GM19240 (cell line): ENCODE results near the gene CCDC187.
A peak's percentile ranks its signal among the peaks of the same experiment; 100 is the strongest.
"Not testable (repeated sequence)": the region's sequence is repeated elsewhere in the genome, so short reads cannot be mapped to it uniquely, and the experiment has no call there.

ENCODE experiments used
- DNase-seq: peaks from one replicate; pipeline ENCODE4 v3.0.0; 2011; ENCODE audit warnings: low spot score; ENCODE audit not compliant: insufficient read length

Gene CCDC187

DNA sequence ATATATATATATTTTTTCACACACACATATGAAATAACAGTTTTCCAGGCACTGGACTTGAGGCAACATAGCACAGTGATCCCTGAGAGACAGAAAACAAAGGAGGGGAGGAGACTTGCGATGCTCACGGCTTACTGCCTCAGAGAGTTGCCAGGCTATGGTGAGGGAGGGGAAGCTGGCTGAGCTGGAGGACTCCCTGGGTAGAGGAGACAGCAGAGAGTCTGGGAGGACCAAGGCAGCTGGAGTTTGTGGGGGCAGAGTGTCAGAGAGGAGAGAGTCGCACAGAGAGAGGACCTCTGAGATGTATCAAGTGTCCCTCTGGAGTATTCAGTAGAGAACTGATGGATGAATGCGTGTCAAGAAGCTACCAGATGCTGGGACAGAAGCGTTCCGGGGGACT lies 35.2 kb downstream of the CCDC187 start:
- DNase-seq, result no peak

- DNase-seq, result no peak
Observed at GRCh38 chr9:136268318-136268717, 35.6 kb downstream of the CCDC187 start.

DNA sequence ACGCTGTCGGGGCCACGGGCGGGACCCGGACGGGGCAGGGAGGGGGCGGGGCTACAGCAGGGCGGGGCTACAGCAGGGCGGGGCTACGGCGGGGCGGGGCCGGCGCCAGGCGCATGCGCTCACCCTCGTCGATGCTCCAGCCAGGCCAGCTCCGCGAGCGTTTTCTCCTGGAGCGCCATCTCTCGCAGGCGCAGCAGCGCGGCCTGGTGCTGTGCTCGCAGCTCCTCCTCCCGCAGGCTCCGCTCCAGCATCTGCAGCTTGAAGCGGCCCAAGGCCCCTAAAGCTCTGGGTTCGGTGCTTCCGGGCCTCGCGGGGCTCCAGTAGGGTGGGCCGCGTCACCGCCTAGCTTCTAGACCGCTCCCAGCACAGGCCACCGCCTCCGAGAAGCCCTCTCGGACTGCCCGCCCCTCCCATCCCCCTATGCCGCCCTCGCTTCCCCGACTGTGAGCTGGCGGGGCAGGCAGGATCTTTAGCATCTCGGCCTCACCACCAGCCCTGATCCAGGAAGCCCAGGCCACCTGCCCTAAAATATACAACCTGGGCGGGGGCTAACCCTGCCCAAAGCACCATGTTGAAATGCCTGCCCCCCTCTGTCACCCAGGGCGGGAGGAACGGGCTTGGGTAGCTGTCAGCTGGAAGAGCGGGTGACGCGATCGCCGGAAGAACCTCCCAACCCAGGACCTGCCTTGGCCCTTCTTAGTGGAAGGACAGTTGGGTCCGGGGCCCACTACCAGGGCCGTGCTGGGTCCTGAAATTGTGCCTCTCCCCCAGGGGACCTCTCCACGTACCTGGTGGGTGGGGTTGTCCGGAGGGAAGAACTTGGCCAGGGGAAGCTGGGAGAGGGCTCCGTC lies 36.4 kb downstream of the CCDC187 start:
- DNase-seq, result peak; percentile 99

DNA sequence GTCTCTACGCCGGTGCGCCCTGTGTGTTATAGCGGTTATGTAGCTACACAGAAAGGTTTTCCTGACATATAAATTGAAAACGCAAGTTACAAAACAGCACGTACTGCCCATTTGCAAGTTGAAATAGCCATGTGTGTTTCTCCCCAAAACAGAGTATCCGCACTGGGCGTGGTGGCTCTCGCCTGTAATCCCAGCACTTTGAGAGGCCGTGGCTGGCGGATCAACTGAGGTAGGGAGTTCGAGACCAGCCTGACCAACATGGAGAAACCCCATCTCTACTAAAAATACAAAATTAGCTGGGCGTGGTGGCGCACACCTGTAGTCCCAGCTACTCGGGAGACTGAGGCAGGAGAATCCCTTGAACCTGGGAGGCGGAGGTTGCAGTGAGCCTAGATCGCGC lies 37.3 kb downstream of the CCDC187 start:
- DNase-seq, result not testable (repeated sequence)

DNA sequence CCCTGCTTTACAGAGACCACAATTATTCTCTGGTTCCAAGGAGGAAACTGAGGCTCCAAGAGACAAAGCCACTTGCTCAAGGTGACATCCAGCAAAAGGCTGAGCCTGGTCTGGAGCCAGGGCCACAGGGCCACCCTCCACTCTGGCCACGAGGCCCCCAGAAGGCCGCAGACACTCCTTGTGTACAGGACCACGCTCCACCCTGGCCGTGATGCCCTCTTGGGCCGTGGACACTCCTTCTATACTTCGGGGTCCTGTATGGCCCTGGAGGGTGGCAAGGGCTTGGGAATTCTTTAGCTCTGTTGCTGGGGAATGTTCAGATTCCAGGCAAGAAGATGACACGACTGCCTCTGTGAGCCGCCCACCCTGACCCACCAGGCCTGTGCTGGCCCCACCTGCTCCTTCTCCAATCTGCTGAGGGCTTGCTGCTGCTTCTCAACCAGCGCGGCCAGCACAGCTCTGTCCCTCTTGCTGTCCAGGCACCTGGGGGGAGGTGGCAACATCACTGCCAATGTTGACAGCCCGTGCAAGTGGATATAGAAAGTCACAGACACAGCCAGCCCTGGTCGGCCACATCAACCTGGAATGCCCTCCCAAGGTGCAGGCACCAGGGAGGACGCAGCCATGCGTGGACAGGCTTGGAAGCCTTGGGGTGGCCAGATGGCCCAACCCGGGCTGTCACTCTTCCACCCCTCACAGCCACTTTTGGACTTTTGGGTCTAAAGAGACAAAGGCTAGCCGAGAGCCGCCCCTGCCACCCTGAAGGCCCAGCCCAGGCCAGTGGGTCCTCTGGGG lies 38.1 kb downstream of the CCDC187 start:
- DNase-seq, result no peak

GRCh38 chr9:136264441-136265405 lies 39.2 kb downstream of the CCDC187 start:
- no peak for DNase-seq

GRCh38 chr9:136264031-136264430 lies 39.9 kb downstream of the CCDC187 start:
- DNase-seq, result no peak

GRCh38 chr9:136262671-136263178 lies 41.2 kb downstream of the CCDC187 start:
- DNase-seq, result no peak

DNA sequence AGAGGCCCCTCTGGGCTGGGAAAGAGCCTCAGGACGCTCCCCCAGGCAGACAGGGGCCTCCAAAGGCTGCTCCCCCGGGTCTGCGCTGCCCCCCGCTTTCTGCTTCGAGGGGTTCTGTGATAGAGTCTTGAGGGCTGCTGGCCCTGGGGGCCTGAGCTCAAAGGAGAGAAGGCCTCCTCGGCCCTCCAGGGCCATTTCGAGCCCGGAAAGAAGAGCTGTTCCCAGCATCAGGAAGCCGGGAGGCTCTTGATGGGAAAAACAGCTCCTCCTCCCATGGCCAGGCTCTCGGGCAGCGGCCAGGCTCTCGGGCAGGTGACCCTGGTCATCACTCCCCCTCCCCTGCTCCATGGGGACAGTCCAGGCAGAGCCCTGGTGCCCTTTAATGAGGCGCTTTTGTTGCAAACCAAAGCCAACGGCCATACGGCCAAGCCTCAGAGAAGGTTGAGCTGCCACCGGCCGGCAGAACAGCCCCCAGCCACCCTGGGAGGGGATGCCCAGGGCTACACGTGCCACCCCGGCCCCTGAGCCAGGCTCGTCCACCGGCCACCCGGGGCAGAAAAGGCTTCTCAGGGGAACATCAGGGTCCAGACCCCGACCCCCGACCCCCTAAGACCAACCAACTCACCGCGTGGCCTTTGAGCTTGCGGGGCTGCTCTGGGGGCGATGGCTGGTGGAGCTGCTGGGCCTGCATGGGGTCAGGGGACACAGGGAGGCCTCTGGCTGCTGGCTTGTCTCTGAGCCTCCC lies 42.0 kb downstream of the CCDC187 start:
- DNase-seq, result no peak

- no peak for DNase-seq
Observed at GRCh38 chr9:136260936-136261472, 42.9 kb downstream of the CCDC187 start.

GRCh38 chr9:136260521-136260920 lies 43.4 kb downstream of the CCDC187 start:
- no peak for DNase-seq

DNA sequence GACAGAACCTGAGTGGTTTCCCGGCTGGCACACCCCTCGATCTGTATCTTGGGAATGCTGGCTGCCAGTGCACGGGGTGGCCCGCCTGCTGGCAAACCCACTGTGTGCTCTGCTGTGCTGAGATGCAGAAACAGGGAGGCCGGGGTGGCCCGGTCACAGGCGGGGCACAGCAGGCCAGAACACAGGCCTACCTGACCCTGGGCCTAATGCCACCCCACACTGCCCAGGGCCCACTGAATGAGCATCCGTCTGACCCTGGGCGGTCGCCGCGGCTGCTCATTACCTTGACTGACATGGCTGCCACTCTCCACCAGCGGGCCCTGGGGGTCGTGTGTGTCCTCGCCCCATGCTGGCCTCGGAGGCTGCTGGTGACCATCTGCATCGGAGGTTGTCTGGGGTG lies 44.1 kb downstream of the CCDC187 start:
- no peak for DNase-seq

- no peak for DNase-seq
Observed at GRCh38 chr9:136259517-136259813, 44.4 kb downstream of the CCDC187 start.

DNA sequence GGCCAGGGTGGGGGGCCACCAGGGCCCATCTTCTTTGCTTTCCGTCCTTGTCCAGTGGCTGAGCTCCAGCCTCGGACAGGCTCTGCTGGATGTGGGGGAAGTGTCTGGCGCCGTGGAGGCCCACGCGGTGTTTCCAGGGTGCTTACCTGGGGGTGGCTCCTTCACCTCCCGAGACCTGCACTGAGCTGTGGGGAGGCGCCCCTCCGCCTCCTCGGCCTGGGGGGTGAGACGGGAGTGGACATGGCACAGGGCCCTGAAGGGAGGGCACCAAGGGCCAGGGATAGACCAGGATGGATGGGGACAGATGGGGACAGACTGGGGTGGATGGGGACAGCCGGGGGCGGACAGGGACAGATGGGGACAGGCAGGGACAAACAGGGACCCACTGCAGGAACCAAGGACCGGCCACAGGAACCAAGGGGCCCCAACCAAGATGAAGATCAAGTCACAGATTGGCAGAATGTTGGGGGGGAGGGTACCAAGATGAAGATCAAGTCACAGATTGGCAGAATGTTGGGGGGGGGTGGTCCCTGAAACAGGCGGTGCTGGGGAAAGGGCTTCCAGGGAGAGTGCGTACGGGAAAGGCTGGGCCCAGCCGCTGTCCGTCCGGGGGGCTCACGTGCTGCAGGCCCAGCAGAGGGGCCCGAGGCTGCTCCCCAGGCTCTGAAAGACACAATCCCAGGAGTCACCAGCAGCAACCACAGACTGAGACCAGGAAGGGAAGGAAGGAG lies 44.9 kb downstream of the CCDC187 start:
- DNase-seq, result no peak

- DNase-seq, result no peak
Observed at GRCh38 chr9:136258299-136258625, 45.6 kb downstream of the CCDC187 start.

GRCh38 chr9:136257381-136258298 lies 46.3 kb downstream of the CCDC187 start:
- no peak for DNase-seq

GRCh38 chr9:136255896-136256890 lies 47.7 kb downstream of the CCDC187 start:
- no peak for DNase-seq

DNA sequence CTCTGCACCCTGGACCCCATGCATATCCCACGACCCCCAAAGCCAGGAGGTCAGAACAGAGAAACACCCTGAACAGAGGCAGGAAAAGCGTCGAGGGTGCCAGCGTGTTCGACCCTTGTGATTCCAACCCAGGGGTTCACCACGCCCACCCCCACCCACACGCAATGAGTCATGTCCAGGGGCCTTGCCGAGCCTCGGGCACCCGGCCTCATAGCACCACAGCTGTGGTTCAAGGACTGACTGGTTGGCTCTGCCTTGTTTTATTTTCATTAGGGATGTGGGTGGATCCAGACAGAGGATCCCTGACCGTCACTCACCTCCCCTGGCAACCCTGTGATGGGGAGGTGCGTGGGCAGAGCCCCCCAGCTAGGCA lies 48.7 kb downstream of the CCDC187 start:
- no peak for DNase-seq
